Astrocyte (in vitro differentiated cells and primary cell): ENCODE data around the gene ZNF594.

ENCODE experiments used
- EZH2 ChIP-seq: IDR thresholded peaks from 2 replicates; pipeline ENCODE4 v1.6.1; 2012; ENCODE audit warnings: mild to moderate bottlenecking, low read length, inconsistent platforms; ENCODE audit not compliant: insufficient read depth
- TF ChIP-seq, protein P1 (sequence below): IDR thresholded peaks from 2 replicates; pipeline ENCODE4 v1.5.1; 2011; ENCODE audit warnings: low read depth, mild to moderate bottlenecking, inconsistent platforms, low read length, moderate library complexity; ENCODE audit not compliant: insufficient read depth

DNA sequence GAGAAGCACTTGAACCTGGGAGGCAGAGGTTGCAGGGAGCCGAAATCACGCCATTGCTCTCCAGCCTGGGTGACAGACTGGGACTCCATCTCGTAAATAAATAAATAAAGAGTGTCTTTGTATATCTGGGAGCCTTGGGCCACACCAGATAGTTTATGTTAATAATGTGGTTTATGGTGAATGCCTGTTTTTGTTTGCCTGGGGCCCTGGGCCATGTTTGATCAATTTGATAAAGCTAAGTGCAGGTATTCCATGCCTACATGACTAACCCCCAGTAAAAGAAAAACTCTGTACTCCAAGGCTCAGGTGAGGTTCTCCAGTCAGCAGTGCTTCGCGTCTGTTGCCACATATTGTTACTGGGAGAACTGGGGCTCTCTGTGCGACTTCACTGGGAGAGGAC lies 27.9 kb upstream of the ZNF594 start:
- TF ChIP-seq, protein P1, sequence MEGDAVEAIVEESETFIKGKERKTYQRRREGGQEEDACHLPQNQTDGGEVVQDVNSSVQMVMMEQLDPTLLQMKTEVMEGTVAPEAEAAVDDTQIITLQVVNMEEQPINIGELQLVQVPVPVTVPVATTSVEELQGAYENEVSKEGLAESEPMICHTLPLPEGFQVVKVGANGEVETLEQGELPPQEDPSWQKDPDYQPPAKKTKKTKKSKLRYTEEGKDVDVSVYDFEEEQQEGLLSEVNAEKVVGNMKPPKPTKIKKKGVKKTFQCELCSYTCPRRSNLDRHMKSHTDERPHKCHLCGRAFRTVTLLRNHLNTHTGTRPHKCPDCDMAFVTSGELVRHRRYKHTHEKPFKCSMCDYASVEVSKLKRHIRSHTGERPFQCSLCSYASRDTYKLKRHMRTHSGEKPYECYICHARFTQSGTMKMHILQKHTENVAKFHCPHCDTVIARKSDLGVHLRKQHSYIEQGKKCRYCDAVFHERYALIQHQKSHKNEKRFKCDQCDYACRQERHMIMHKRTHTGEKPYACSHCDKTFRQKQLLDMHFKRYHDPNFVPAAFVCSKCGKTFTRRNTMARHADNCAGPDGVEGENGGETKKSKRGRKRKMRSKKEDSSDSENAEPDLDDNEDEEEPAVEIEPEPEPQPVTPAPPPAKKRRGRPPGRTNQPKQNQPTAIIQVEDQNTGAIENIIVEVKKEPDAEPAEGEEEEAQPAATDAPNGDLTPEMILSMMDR: no peak
- TF ChIP-seq EZH2: no peak
